ENCODE measurements around the gene ARFRP1. TPM values are rescaled to one million over a fixed set of nuclear protein-coding genes. Genes with fewer than 3 reads are reported as not detected.
A peak's percentile ranks its signal among the peaks of the same experiment; 100 is the strongest.

The ARFRP1 gene
- total and polyA plus RNA-seq, 2 of the 13 experiments (the other 11 are each of a cell fraction or from before 2014, with no cell fraction given) = 32.0 to 51.1 TPM

GRCh38 chr20:63747622-63748069 is 39.9 kb upstream of the ARFRP1 start (continued):
- no peak for TF ChIP-seq MXD3 (CRISPR knock-in tag; IDR thresholded peaks at IDR 0.05)
- no peak for TF ChIP-seq PHF21A (CRISPR knock-in tag; IDR thresholded peaks at IDR 0.05)
- TF ChIP-seq ZNF562 (CRISPR knock-in tag; IDR thresholded peaks at IDR 0.05; ENCODE audit: borderline replicate concordance) = no peak
- no peak for TF ChIP-seq ARID3A (IDR thresholded peaks at IDR 0.05; ENCODE audit: low read depth, low read length)
- no peak for TF ChIP-seq ZNF280D (CRISPR knock-in tag; IDR thresholded peaks at IDR 0.05)
- TF ChIP-seq GABPB1 (CRISPR knock-in tag; IDR thresholded peaks at IDR 0.05) = peak; percentile 45; the same call in 1 of the 2 replicates
- TF ChIP-seq ZNF850 (CRISPR knock-in tag; conservative IDR thresholded peaks at IDR 0.05) = no peak
- TF ChIP-seq ZNF616 (CRISPR knock-in tag; IDR thresholded peaks at IDR 0.05; ENCODE audit: low read depth) = no peak
- TF ChIP-seq ZSCAN29 (CRISPR knock-in tag; conservative IDR thresholded peaks at IDR 0.05) = no peak
- TF ChIP-seq CTCF (CRISPR knock-in tag; IDR thresholded peaks at IDR 0.05) = peak; percentile 39
- no peak for TF ChIP-seq STAT6 (CRISPR knock-in tag; IDR thresholded peaks at IDR 0.05; ENCODE audit: borderline replicate concordance)
- TF ChIP-seq MYC (CRISPR knock-in tag; IDR thresholded peaks at IDR 0.05; ENCODE audit: borderline replicate concordance) = peak; percentile 42; the same call in 1 of the 2 replicates
- TF ChIP-seq ZNF674 (CRISPR knock-in tag; IDR thresholded peaks at IDR 0.05; ENCODE audit: low read depth) = no peak
- no peak for TF ChIP-seq ZNF12 (CRISPR knock-in tag; IDR thresholded peaks at IDR 0.05)
- no peak for TF ChIP-seq ZNF550 (CRISPR knock-in tag; IDR thresholded peaks at IDR 0.05; ENCODE audit: borderline replicate concordance)
- no peak for TF ChIP-seq RFX1 (IDR thresholded peaks at IDR 0.05)
- TF ChIP-seq SIX4 (CRISPR knock-in tag; IDR thresholded peaks at IDR 0.05) = no peak
- TF ChIP-seq CHD2 (IDR thresholded peaks at IDR 0.05; ENCODE audit: low read depth, low read length) = 0 out of 2 replicates have a peak, but pooled peaks have one; percentile 20
- TF ChIP-seq ZFYVE20 (CRISPR knock-in tag; IDR thresholded peaks at IDR 0.05; ENCODE audit: borderline replicate concordance, low read depth) = no peak
- TF ChIP-seq HNF4G (IDR thresholded peaks at IDR 0.05; ENCODE audit: borderline replicate concordance, low read depth, low read length) = peak; percentile 20; the same call in 1 of the 2 replicates
- no peak for TF ChIP-seq HNF4G (CRISPR knock-in tag; IDR thresholded peaks at IDR 0.05; ENCODE audit: borderline replicate concordance, low read depth)
